ENCODE results near the gene IL1R2. TPM values are rescaled to one million over a fixed set of nuclear protein-coding genes. Genes with fewer than 3 reads are reported as not detected.

The IL1R2 gene
- total RNA-seq (ENCODE audit: low replicate concordance), result 1.1 and 5.9 TPM in 2 replicates

DNA sequence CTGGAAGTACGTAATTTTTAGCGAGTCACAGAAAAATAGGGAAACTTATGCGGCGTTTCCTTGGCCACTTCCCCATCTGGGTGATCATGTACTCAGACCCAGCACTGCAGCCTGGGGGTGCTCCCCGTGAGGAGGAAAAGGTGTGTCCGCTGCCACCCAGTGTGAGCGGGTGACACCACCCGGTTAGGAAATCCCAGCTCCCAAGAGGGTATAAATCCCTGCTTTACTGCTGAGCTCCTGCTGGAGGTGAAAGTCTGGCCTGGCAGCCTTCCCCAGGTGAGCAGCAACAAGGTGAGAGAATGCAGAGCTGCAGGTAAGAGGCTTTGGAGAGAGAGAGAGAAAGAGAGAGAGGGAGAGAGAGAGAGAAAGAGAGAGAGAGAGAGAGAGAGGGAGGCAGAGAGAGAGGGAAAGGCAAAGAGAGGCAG, at the start of gene IL1R2:
Gene IL1R2, plus strand, starts transcription at position 240 of the 425 bp plus-strand sequence. CDS start 16,616 bp downstream, outside the sequence.

Other genes with a start within 250 kb of the IL1R2 start
- gene IL1R1, start 150.8 kb downstream of the IL1R2 start, total RNA-seq (ENCODE audit: low replicate concordance), result 56.8 and 199 TPM in 2 replicates
- 0.38 and 4.3 TPM in 2 replicates for gene IL1RL2, start 195.1 kb downstream of the IL1R2 start, total RNA-seq (ENCODE audit: low replicate concordance)